K562 (cell line): ENCODE results near the gene ZC3H8. TPM values are rescaled to one million over a fixed set of nuclear protein-coding genes. Genes with fewer than 3 reads are reported as not detected.

Experiments
- ATAC-seq: fragments of 200-7000 bp; cut with Tn5 transposase; 3 replicates; pipeline ENCODE4 v1.9.1; 2020; ENCODE audit warnings: moderate library complexity
- BruUV-seq: library from RNA; stranded (reverse); fragments of 400-500 nt; replicated peaks from 2 replicates; lab custom pipeline; 2021; lab: Mats Ljungman, UMichigan
- CTCF ChIA-PET: fragments of 300-600 bp; formaldehyde crosslinking; extraction: SDS; loops from one replicate; lab custom pipeline; 2021; ENCODE audit warnings: low intra/inter-chr PET ratio; lab: Yijun Ruan, JAX
- POLR2A ChIA-PET: fragments of 300-600, 350-650 bp; sonication (Branson Sonifier 250); formaldehyde crosslinking; extraction: SDS; loops from one replicate; lab custom pipeline; 2021; ENCODE audit warnings: antibody characterized with exemption, inconsistent platforms; lab: Yijun Ruan, JAX
- DNase-seq, 4 experiments: peaks; one replicate each; pipeline versions ENCODE4 v3.0.0 to v3.0.0-alpha.2; 2011 to 2018; ENCODE audit warnings: low spot score in 3 of 4, mixed read lengths in 3 of 4; ENCODE audit errors: extremely low read depth in 1 of 4
- FAIRE-seq: peaks from 2 replicates; lab custom pipeline; 2011; peaks lifted over from hg19 to GRCh38; lab: Jason Lieb, UNC
- H2AFZ ChIP-seq: 2 replicates; pipeline ENCODE4 v1.6.0; 2011; ENCODE audit warnings: low read depth, low read length, control low read depth, inconsistent platforms
- H3K27ac ChIP-seq: fragments of 200-600 bp; 3 replicates; pipeline ENCODE4 v1.8.0; 2011; ENCODE audit warnings: low read depth, mild to moderate bottlenecking, control low read depth, inconsistent platforms, low read length, moderate library complexity, mixed read lengths; ENCODE audit errors: extremely low read depth
- H3K27me3 ChIP-seq, 2 experiments: fragments of 300-600 bp in 1 of 2; 2 replicates in 1 of 2; 3 replicates in 1 of 2; pipeline versions ENCODE4 v1.6.0 to v1.8.0; 2011; ENCODE audit warnings: inconsistent platforms in 2 of 2, low read length in 2 of 2, mild to moderate bottlenecking in 1 of 2, mixed read lengths in 1 of 2, moderate library complexity in 1 of 2; ENCODE audit not compliant: control insufficient read depth in 2 of 2, insufficient read depth in 2 of 2
- H3K36me3 ChIP-seq: fragments of 300-600 bp; 3 replicates; pipeline ENCODE4 v1.8.0; 2011; ENCODE audit warnings: mild to moderate bottlenecking, low read length, inconsistent platforms; ENCODE audit not compliant: control insufficient read depth, insufficient read depth
- H3K4me1 ChIP-seq, 2 experiments: fragments of 200-600 bp in 1 of 2; replicated peaks in 1 of 2; 2 replicates in 1 of 2; 3 replicates in 1 of 2; pipeline versions ENCODE4 v1.5.1 to v1.8.0; 2011; ENCODE audit warnings: inconsistent platforms in 2 of 2, low read length in 2 of 2, mild to moderate bottlenecking in 1 of 2, mixed read lengths in 1 of 2, moderate library complexity in 1 of 2; ENCODE audit not compliant: control insufficient read depth in 2 of 2, insufficient read depth in 2 of 2
- H3K4me2 ChIP-seq: 2 replicates; pipeline ENCODE4 v1.6.1; 2011; ENCODE audit warnings: low read length, control low read depth, inconsistent platforms, mixed read lengths; ENCODE audit not compliant: insufficient read depth
- H3K4me3 ChIP-seq: fragments of 200-600 bp; sonication (generic), shearing (Covaris generic); 2 replicates; pipeline ENCODE4 v1.5.1; 2016; ENCODE audit warnings: control low read depth, inconsistent platforms
- H3K79me2 ChIP-seq: fragments of 200-600 bp; 3 replicates; pipeline ENCODE4 v1.8.0; 2011; ENCODE audit warnings: low read length, inconsistent platforms; ENCODE audit not compliant: control insufficient read depth, insufficient read depth
- H3K9ac ChIP-seq, 2 experiments: 2 replicates each; pipeline versions ENCODE4 v1.6.0 to v1.6.1; 2011; ENCODE audit warnings: low read depth in 2 of 2, low read length in 2 of 2, control low read depth in 1 of 2, inconsistent platforms in 1 of 2, mild to moderate bottlenecking in 1 of 2, mixed read lengths in 1 of 2; ENCODE audit not compliant: insufficient read depth in 1 of 2
- H3K9me1 ChIP-seq: one replicate; pipeline ENCODE4 v1.6.0; 2011; ENCODE audit warnings: inconsistent platforms, mild to moderate bottlenecking, low read length, moderate library complexity; ENCODE audit not compliant: control insufficient read depth, insufficient read depth
- H3K9me3 ChIP-seq: replicated peaks from 2 replicates; pipeline ENCODE4 v1.5.1; 2011; ENCODE audit warnings: low read depth, low read length, inconsistent platforms; ENCODE audit not compliant: control insufficient read depth, insufficient read depth
- H4K20me1 ChIP-seq: replicated peaks from 2 replicates; pipeline ENCODE4 v1.6.1; 2011; ENCODE audit warnings: low read length, inconsistent platforms, mixed read lengths; ENCODE audit not compliant: control insufficient read depth, insufficient read depth
- C11orf30 ChIP-seq: fragments of 450-650 bp; IDR thresholded peaks from 2 replicates; pipeline ENCODE4 v1.6.1; 2016; ENCODE audit warnings: low read depth, mild to moderate bottlenecking
- CCNT2 ChIP-seq: IDR thresholded peaks from 2 replicates; pipeline ENCODE4 v1.6.1; 2011; ENCODE audit warnings: borderline replicate concordance, low read depth, mild to moderate bottlenecking, moderate library complexity, mixed read lengths, low read length; ENCODE audit not compliant: insufficient read length; ENCODE audit errors: extremely low read depth
- CEBPB ChIP-seq: fragments of 450-650 bp; IDR thresholded peaks from 2 replicates; pipeline ENCODE4 v1.6.1; 2016; ENCODE audit warnings: missing genetic modification characterization, missing compliant biosample characterization
- FOXJ2 ChIP-seq: fragments of 200-800 bp; sonication (Bioruptor generic); IDR thresholded peaks from 2 replicates; pipeline ENCODE4 v1.6.1; 2016; ENCODE audit warnings: missing genetic modification characterization, missing compliant biosample characterization
- GTF2E2 ChIP-seq: fragments of 200-800 bp; sonication (Bioruptor generic); IDR thresholded peaks from 2 replicates; pipeline ENCODE4 v1.6.1; 2016; ENCODE audit warnings: missing genetic modification characterization, missing compliant biosample characterization
- MAFF ChIP-seq: IDR thresholded peaks from 2 replicates; pipeline ENCODE4 v1.6.1; 2012; ENCODE audit warnings: low read length, improper control_type of control experiment
- PTRF ChIP-seq: fragments of 450-650 bp; IDR thresholded peaks from 2 replicates; pipeline ENCODE4 v1.6.1; 2016; ENCODE audit warnings: mild to moderate bottlenecking, missing genetic modification characterization, missing compliant biosample characterization
- WGBS: fragments of 100-300 bp; shearing (Covaris generic); methylation state at CpG from one replicate; pipeline ENCODE4 v1.1.6; 2016; ENCODE audit warnings: low coverage, mixed read lengths; ENCODE audit not compliant: insufficient coverage; ENCODE audit errors: missing lambda C conversion rate; 5-methylcytosine and 5-hydroxymethylcytosine counted together
- in situ Hi-C: fragments of 300-500 bp; cut with MboI; formaldehyde crosslinking; loops from 4 replicates; pipeline ENCODE4 v1.15.0; 2018; ENCODE audit warnings: inconsistent platforms, mixed read lengths
- intact Hi-C: fragments of 100-400 bp; cut with micrococcal nuclease; formaldehyde crosslinking; loops from 2 replicates; pipeline ENCODE4 v1.14.2; 2022
- polyA plus RNA-seq, 8 experiments: library from polyadenylated mRNA; depleted of rRNA in 4 of 8; stranded (reverse) in 5 of 8; unstranded in 3 of 8; fragments of >200 nt; fragmentation: Nextera tagmentation in 2 of 8; fragmentation: Illumina TruSeq in 1 of 8; extraction: Ambion mirVana in 2 of 8; extraction: Trizol in 1 of 8; gene quantifications; 2 replicates each; pipeline versions ENCODE4 v1.2.1 to v1.2.3, GENCODE V29; 2011 to 2014; ENCODE audit warnings: inconsistent platforms in 1 of 8, missing spikeins in 1 of 8
- total RNA-seq, 7 experiments: library from RNA; depleted of rRNA in 6 of 7; stranded (reverse); fragments of >200 nt in 6 of 7; fragmentation: Illumina TruSeq in 2 of 7; extraction: Trizol in 2 of 7; gene quantifications; 2 replicates each; pipeline versions ENCODE4 v1.2.1 to v1.2.3, GENCODE V29; 2011 to 2021; ENCODE audit warnings: low replicate concordance in 1 of 7
- TF ChIP-seq, protein P1 (sequence below): fragments of 150-350 bp; IDR thresholded peaks from 2 replicates; pipeline ENCODE4 v1.6.1; 2014; ENCODE audit warnings: low read depth, mild to moderate bottlenecking, low read length, borderline replicate concordance

ZC3H8 gene
- total and polyA plus RNA-seq, 9 of the 15 experiments (the other 6 are each of a cell fraction or from before 2014, with no cell fraction given) = 11.6 to 41.5 (median 27.5) TPM

DNA sequence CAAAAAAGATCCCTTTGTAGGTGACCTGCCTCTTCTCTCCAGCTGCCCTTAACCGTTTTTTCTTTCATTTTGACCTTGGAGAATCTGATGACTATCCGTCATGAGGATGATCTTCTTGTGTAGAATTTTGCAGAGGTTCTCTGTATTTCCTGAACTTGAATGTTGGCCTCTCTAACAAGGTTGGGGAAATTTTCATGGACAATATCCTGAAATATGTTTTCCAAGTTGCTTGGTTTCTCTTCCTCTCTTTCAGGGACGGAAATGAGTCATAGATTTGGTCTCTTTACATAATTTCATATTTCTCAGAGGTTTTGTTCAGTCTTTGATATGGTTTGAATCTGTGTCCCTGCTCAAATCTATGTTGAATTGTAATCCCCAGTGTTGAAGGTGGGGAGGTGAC lies 34.0 kb downstream of the ZC3H8 start:
- Histone ChIP-seq H2AFZ (no peak overlapping the region), H3K9ac (no peak overlapping the region), H3K79me2 (no peaks in the 10 kb centered on the region), H3K27me3 (no peaks in the 10 kb centered on the region), H3K9me1 (no peaks in the 10 kb centered on the region), H3K4me1 (no peaks in the 10 kb centered on the region), H3K4me3 (no peak overlapping the region), H3K9me3 (no peaks in the 10 kb centered on the region; the same call in 1 of the 2 replicates), H3K27ac (no peak overlapping the region), H4K20me1 (no peaks in the 10 kb centered on the region), H3K36me3 (peaks cover 34% of the 10 kb centered on the region; the same call in 2 of the 3 replicates), H3K4me2 (no peak overlapping the region)
- ATAC-seq = no peak
- ChIA-PET POLR2A (no interaction called here), CTCF (no interaction called here)
- TF ChIP-seq PTRF (tag) (no peak), MAFF (no peak), CCNT2 (no peak), GTF2E2 (tag) (no peak), C11orf30 (no peak), FOXJ2 (tag) (no peak), CEBPB (no peak)
- TF ChIP-seq, protein P1, sequence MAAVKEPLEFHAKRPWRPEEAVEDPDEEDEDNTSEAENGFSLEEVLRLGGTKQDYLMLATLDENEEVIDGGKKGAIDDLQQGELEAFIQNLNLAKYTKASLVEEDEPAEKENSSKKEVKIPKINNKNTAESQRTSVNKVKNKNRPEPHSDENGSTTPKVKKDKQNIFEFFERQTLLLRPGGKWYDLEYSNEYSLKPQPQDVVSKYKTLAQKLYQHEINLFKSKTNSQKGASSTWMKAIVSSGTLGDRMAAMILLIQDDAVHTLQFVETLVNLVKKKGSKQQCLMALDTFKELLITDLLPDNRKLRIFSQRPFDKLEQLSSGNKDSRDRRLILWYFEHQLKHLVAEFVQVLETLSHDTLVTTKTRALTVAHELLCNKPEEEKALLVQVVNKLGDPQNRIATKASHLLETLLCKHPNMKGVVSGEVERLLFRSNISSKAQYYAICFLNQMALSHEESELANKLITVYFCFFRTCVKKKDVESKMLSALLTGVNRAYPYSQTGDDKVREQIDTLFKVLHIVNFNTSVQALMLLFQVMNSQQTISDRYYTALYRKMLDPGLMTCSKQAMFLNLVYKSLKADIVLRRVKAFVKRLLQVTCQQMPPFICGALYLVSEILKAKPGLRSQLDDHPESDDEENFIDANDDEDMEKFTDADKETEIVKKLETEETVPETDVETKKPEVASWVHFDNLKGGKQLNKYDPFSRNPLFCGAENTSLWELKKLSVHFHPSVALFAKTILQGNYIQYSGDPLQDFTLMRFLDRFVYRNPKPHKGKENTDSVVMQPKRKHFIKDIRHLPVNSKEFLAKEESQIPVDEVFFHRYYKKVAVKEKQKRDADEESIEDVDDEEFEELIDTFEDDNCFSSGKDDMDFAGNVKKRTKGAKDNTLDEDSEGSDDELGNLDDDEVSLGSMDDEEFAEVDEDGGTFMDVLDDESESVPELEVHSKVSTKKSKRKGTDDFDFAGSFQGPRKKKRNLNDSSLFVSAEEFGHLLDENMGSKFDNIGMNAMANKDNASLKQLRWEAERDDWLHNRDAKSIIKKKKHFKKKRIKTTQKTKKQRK = no peak
- 100% methylated on average over 2 of the region's 3 CpGs for WGBS
- in situ Hi-C loops (no loop called here), intact Hi-C loops (no loop called here)
- no peak for DNase-seq
- BruUV-seq = no TSS peak
- FAIRE-seq = no peak
